ENCODE results near the gene KRT13.

The KRT13 gene

DNA sequence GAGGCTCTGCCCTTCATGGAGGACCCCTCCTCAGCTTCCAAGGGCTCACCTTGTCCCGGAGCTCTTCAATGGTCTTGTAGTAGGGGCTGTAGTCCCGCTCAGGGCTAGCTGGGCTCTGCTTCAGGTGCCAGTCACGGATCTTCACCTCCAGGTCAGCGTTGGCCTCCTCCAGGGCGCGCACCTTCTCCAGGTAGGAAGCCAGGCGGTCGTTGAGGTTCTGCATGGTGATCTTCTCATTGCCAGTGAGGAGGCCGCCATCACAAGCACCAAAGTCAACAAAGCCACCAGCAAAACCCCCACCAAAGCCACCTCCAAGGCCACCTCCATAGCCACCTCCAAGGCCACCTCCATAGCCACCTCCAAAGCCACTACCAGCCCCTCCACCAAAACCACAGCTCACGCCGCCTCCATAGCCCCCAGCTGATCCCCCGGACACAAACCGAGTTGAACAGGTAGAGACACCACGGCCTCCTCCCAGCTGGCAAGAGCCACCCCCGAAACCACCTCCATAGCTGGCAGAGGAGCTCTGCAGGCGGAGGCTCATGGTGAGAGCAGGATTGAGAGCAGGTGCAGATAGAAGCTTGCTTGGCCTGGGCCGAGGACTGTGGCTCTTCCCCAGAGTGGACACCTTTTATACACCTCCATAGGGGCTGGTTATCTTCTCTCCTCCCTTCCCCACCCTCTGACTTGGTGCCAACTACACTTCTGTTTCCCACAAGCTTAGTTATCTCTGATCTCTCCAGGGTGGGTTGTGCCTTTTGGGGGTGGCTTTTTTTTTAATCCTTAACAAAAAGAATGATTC, at the start of gene KRT13:
Gene KRT13, minus strand, starts transcription at position 606 of the 802 bp plus-strand sequence. Its CDS starts 62 bp downstream, at position 544.
- H3K9ac ChIP-seq (ENCODE audit: low read length): no peak within 1 kb of the TSS
- H3K36me3 ChIP-seq (ENCODE audit: low read length): no peaks in the 10 kb centered on the region
- no peaks in the 10 kb centered on the region for H3K79me2 ChIP-seq (ENCODE audit: insufficient read depth, low read length)
- TF ChIP-seq, protein P1, sequence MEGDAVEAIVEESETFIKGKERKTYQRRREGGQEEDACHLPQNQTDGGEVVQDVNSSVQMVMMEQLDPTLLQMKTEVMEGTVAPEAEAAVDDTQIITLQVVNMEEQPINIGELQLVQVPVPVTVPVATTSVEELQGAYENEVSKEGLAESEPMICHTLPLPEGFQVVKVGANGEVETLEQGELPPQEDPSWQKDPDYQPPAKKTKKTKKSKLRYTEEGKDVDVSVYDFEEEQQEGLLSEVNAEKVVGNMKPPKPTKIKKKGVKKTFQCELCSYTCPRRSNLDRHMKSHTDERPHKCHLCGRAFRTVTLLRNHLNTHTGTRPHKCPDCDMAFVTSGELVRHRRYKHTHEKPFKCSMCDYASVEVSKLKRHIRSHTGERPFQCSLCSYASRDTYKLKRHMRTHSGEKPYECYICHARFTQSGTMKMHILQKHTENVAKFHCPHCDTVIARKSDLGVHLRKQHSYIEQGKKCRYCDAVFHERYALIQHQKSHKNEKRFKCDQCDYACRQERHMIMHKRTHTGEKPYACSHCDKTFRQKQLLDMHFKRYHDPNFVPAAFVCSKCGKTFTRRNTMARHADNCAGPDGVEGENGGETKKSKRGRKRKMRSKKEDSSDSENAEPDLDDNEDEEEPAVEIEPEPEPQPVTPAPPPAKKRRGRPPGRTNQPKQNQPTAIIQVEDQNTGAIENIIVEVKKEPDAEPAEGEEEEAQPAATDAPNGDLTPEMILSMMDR (IDR thresholded peaks at IDR 0.05; ENCODE audit: insufficient read depth, low read length, poor library complexity, severe bottlenecking): no peak
- no peak for TF ChIP-seq EZH2phosphoT487 (conservative IDR thresholded peaks at IDR 0.05; ENCODE audit: low read length)
- H4K20me1 ChIP-seq (ENCODE audit: low read depth, low read length): no peaks in the 10 kb centered on the region
- H2AFZ ChIP-seq (ENCODE audit: low read depth, low read length, severe bottlenecking): no peak within 1 kb of the TSS
- no peaks in the 10 kb centered on the region for H3F3A ChIP-seq (ENCODE audit: insufficient read depth)
- H3K4me2 ChIP-seq (ENCODE audit: low read depth, low read length, poor library complexity, severe bottlenecking): no peak within 1 kb of the TSS
- H3K4me3 ChIP-seq (ENCODE audit: insufficient read depth, low read length, poor library complexity, severe bottlenecking): no peak within 1 kb of the TSS
- no peak within 1 kb of the TSS for H3K27ac ChIP-seq (ENCODE audit: low read depth, low read length)
- H3K27me3 ChIP-seq (ENCODE audit: low read length): no peaks in the 10 kb centered on the region
- H3K9me3 ChIP-seq (ENCODE audit: insufficient read depth, low read length): no peaks in the 10 kb centered on the region
- H3K9me2 ChIP-seq (replicated peaks; ENCODE audit: insufficient read depth, low read length): no peaks in the 10 kb centered on the region

DNA sequence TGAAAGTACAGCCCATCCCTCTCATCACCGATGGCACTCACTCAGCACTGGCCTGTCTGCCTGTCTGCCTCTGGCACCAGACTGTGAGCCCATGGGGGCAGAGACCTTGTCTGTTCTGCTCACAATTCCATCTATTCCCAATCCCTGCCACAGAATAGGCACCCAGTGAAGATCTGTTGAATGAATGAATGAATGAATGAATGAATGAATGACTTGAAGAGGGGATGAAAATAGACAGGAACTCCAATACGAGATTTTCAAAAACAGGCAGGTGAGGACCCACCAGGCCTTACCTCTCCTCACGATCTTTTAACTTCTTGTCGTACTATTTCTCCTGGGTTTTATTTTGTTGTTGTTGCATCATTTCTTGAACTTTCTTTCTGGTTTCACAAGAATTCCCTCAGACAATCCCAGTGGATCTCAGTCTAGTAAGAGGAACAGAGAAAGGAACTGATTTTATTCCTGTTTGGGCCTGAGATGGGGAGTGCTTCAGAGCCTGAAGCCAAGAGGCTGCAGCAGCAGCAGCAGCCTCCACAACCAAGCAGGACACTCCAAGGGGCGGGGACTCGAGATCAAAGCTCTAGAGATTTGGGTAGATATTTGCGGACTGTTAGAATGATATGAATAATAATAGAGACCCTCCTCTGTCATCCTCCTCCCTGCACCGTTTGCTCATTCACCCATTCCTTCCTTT, 48.7 kb upstream of the KRT13 start:
- Histone ChIP-seq H3K79me2 (ENCODE audit: insufficient read depth, low read length) (no peaks in the 10 kb centered on the region), H3K36me3 (ENCODE audit: low read length) (no peaks in the 10 kb centered on the region), H3F3A (ENCODE audit: insufficient read depth) (no peaks in the 10 kb centered on the region), H3K4me3 (ENCODE audit: insufficient read depth, low read length, poor library complexity, severe bottlenecking) (no peak overlapping the region), H3K4me2 (ENCODE audit: low read depth, low read length, poor library complexity, severe bottlenecking) (no peak overlapping the region), H3K27me3 (ENCODE audit: low read length) (no peaks in the 10 kb centered on the region), H3K9me3 (ENCODE audit: insufficient read depth, low read length) (no peaks in the 10 kb centered on the region), H3K27ac (ENCODE audit: low read depth, low read length) (no peak overlapping the region), H4K20me1 (ENCODE audit: low read depth, low read length) (no peaks in the 10 kb centered on the region), H2AFZ (ENCODE audit: low read depth, low read length, severe bottlenecking) (no peak overlapping the region), H3K9ac (ENCODE audit: low read length) (no peak overlapping the region), H3K9me2 (replicated peaks; ENCODE audit: insufficient read depth, low read length) (no peaks in the 10 kb centered on the region)
- TF ChIP-seq, protein P1 (IDR thresholded peaks at IDR 0.05; ENCODE audit: insufficient read depth, low read length, poor library complexity, severe bottlenecking): no peak
- TF ChIP-seq EZH2phosphoT487 (conservative IDR thresholded peaks at IDR 0.05; ENCODE audit: low read length): no peak

DNA sequence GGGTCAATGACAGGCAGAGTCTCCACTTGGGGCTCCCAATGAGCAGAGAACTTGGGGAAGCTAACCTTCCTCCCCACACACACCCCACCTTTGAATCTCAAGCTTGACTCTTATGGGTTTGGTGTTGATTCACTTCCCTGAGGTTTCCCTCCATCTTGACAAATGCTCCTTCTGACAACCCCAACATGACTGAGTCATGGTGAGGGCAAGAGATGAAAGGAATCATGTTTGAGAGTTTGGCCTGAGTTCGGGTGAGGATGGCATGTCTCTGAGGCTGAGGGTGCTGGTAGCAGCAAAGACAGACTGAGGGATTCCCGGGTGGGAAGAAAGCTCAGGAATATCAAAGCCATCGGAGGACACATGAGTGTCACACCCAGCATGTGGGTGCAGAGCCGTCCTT, 47.8 kb upstream of the KRT13 start:
- Histone ChIP-seq H4K20me1 (ENCODE audit: low read depth, low read length) (no peaks in the 10 kb centered on the region), H3F3A (ENCODE audit: insufficient read depth) (no peaks in the 10 kb centered on the region), H3K9ac (ENCODE audit: low read length) (no peak overlapping the region), H3K4me3 (ENCODE audit: insufficient read depth, low read length, poor library complexity, severe bottlenecking) (no peak overlapping the region), H2AFZ (ENCODE audit: low read depth, low read length, severe bottlenecking) (no peak overlapping the region), H3K27me3 (ENCODE audit: low read length) (no peaks in the 10 kb centered on the region), H3K9me2 (replicated peaks; ENCODE audit: insufficient read depth, low read length) (no peaks in the 10 kb centered on the region), H3K27ac (ENCODE audit: low read depth, low read length) (no peak overlapping the region), H3K4me2 (ENCODE audit: low read depth, low read length, poor library complexity, severe bottlenecking) (no peak overlapping the region), H3K36me3 (ENCODE audit: low read length) (no peaks in the 10 kb centered on the region), H3K79me2 (ENCODE audit: insufficient read depth, low read length) (no peaks in the 10 kb centered on the region), H3K9me3 (ENCODE audit: insufficient read depth, low read length) (no peaks in the 10 kb centered on the region)
- TF ChIP-seq, protein P1 (IDR thresholded peaks at IDR 0.05; ENCODE audit: insufficient read depth, low read length, poor library complexity, severe bottlenecking): no peak
- no peak for TF ChIP-seq EZH2phosphoT487 (conservative IDR thresholded peaks at IDR 0.05; ENCODE audit: low read length)
